ENCODE results near the gene CAB39.

The CAB39 gene

GRCh38 chr2:230815088-230815487, 102.4 kb downstream of the CAB39 start:
- no peaks in the 10 kb centered on the region for H3K9me3 ChIP-seq (ENCODE audit: severe bottlenecking)
- TF ChIP-seq, protein P1, sequence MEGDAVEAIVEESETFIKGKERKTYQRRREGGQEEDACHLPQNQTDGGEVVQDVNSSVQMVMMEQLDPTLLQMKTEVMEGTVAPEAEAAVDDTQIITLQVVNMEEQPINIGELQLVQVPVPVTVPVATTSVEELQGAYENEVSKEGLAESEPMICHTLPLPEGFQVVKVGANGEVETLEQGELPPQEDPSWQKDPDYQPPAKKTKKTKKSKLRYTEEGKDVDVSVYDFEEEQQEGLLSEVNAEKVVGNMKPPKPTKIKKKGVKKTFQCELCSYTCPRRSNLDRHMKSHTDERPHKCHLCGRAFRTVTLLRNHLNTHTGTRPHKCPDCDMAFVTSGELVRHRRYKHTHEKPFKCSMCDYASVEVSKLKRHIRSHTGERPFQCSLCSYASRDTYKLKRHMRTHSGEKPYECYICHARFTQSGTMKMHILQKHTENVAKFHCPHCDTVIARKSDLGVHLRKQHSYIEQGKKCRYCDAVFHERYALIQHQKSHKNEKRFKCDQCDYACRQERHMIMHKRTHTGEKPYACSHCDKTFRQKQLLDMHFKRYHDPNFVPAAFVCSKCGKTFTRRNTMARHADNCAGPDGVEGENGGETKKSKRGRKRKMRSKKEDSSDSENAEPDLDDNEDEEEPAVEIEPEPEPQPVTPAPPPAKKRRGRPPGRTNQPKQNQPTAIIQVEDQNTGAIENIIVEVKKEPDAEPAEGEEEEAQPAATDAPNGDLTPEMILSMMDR (IDR thresholded peaks at IDR 0.05; ENCODE audit: poor library complexity, severe bottlenecking): no peak
- H3K27me3 ChIP-seq (ENCODE audit: insufficient read depth, poor library complexity, severe bottlenecking): no peaks in the 10 kb centered on the region
- H3K4me3 ChIP-seq (ENCODE audit: severe bottlenecking): no peak overlapping the region
- no peaks in the 10 kb centered on the region for H3K4me1 ChIP-seq (ENCODE audit: insufficient read depth, poor library complexity, severe bottlenecking)
- DNase-seq (ENCODE audit: low spot score) (no peak), ATAC-seq (ENCODE audit: low read depth) (no peak)
- H3K27ac ChIP-seq (ENCODE audit: poor library complexity, severe bottlenecking): no peak overlapping the region
- H3K36me3 ChIP-seq (ENCODE audit: low read depth): peaks cover 97% of the 10 kb centered on the region

DNA sequence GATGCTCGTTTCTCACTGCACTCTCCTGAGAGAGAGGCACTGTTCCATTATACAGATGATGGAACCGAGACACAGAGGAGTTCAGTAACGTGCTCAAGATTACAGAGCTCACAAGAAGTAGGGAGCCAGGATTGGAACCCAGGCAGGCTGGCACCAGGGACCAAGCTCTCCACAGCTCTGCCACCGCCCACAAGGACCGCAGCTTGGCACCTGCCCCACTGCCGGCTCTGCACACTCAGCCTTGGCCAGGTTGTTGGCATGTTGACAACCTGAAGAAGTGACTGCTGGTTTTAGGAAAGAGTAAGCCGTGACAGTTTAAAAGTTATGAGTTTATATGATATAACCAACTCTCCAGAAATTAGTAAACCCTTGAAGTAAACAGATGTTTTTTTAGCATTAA, 104.1 kb downstream of the CAB39 start:
- H3K27me3 ChIP-seq (ENCODE audit: insufficient read depth, poor library complexity, severe bottlenecking): no peaks in the 10 kb centered on the region
- no peak for ATAC-seq (ENCODE audit: low read depth)
- DNase-seq (ENCODE audit: low spot score): no peak
- TF ChIP-seq, protein P1 (IDR thresholded peaks at IDR 0.05; ENCODE audit: poor library complexity, severe bottlenecking): no peak
- no peaks in the 10 kb centered on the region for H3K4me1 ChIP-seq (ENCODE audit: insufficient read depth, poor library complexity, severe bottlenecking)
- peaks cover 86% of the 10 kb centered on the region for H3K36me3 ChIP-seq (ENCODE audit: low read depth)
- H3K27ac ChIP-seq (ENCODE audit: poor library complexity, severe bottlenecking): no peak overlapping the region
- H3K9me3 ChIP-seq (ENCODE audit: severe bottlenecking): no peaks in the 10 kb centered on the region
- H3K4me3 ChIP-seq (ENCODE audit: severe bottlenecking): no peak overlapping the region

DNA sequence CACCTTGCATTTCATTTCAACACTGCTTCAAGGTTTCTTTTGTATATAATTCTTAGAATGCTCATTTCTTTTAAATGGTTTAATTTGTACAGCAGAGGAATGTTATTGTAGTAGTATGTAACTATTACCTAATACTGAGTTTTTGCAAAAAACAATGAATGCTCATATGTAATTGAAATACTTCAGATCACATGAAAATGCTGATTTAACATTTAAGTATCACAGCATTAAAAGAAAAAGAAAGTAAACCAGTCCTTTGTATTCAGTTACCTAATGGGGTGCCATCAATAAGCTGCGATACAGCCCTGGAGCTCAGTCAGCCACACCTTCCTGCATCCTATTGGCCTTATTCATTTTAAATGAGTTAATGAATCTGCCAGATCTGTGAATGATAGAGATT, 106.8 kb downstream of the CAB39 start:
- Histone ChIP-seq H3K4me1 (ENCODE audit: insufficient read depth, poor library complexity, severe bottlenecking) (no peaks in the 10 kb centered on the region), H3K36me3 (ENCODE audit: low read depth) (peaks cover 61% of the 10 kb centered on the region), H3K4me3 (ENCODE audit: severe bottlenecking) (no peak overlapping the region), H3K27ac (ENCODE audit: poor library complexity, severe bottlenecking) (no peak overlapping the region), H3K27me3 (ENCODE audit: insufficient read depth, poor library complexity, severe bottlenecking) (no peaks in the 10 kb centered on the region), H3K9me3 (ENCODE audit: severe bottlenecking) (no peaks in the 10 kb centered on the region)
- no peak for ATAC-seq (ENCODE audit: low read depth)
- no peak for DNase-seq (ENCODE audit: low spot score)
- TF ChIP-seq, protein P1 (IDR thresholded peaks at IDR 0.05; ENCODE audit: poor library complexity, severe bottlenecking): no peak

DNA sequence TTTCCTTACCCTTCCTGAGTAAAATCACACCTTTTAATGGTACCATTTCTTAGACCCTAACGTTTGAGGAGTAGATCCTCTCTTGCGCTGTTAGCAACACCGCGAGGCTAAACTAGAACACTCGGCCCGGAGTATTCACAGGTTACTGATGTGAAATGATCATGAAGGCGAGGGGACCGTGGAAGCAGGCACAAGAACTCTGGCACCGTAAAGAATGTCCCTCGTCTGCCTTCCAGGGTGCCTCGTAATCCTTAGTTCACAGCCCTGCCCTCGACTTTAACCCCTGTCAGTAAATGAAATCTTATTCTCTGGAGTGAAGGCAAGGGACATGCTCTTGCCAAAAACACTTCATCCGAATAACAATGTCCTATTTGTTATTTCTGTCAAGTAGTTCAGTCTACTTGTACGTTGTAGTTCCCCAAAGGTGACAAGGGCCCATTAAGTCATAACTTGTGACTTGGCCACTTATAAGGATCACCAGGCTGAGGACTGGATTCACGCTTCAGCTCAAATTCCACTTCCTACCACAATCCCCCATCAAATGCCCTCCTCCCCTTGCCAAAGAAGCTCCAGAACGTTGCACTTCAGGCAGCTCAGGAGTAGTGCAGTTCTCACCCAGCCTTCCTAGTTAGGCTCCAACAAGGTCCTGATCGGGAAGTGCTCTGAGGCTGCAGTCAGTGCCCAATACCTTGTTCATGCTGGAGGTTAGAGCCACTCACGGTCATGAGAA, 108.8 kb downstream of the CAB39 start:
- Histone ChIP-seq H3K36me3 (ENCODE audit: low read depth) (peaks cover 42% of the 10 kb centered on the region), H3K27me3 (ENCODE audit: insufficient read depth, poor library complexity, severe bottlenecking) (no peaks in the 10 kb centered on the region), H3K4me1 (ENCODE audit: insufficient read depth, poor library complexity, severe bottlenecking) (no peaks in the 10 kb centered on the region), H3K27ac (ENCODE audit: poor library complexity, severe bottlenecking) (no peak overlapping the region), H3K4me3 (ENCODE audit: severe bottlenecking) (no peak overlapping the region), H3K9me3 (ENCODE audit: severe bottlenecking) (no peaks in the 10 kb centered on the region)
- DNase-seq (ENCODE audit: low spot score) (no peak), ATAC-seq (ENCODE audit: low read depth) (peak; percentile 27; the same call in 1 of the 3 replicates)
- TF ChIP-seq, protein P1 (IDR thresholded peaks at IDR 0.05; ENCODE audit: poor library complexity, severe bottlenecking): no peak

DNA sequence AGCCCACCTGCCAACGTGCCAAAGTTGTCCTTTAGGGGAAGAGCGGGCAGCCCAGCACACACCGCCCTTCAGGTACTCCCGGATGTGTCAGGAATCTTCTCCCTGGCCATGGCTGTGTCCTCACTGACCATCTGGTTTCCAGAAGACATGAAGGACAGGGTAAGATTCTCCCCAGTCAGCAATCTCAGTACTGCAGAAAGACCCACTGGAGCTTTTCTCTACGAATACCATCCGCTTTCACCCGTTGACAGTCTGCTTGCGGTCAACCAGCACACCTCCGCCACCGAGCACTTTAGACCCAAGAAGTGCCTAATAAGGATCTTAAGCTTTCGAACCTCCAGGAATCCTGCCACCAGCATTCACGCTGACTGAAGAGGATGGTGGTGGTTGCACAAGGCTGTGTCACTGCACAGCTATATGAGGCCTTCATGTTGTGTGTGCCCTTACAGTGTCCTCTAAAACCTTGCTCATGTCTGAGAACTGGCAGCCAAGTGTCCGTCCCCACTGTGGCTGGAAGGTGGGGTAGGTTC, 109.4 kb downstream of the CAB39 start:
- Histone ChIP-seq H3K4me1 (ENCODE audit: insufficient read depth, poor library complexity, severe bottlenecking) (no peaks in the 10 kb centered on the region), H3K36me3 (ENCODE audit: low read depth) (peaks cover 36% of the 10 kb centered on the region), H3K27me3 (ENCODE audit: insufficient read depth, poor library complexity, severe bottlenecking) (no peaks in the 10 kb centered on the region), H3K9me3 (ENCODE audit: severe bottlenecking) (no peaks in the 10 kb centered on the region), H3K27ac (ENCODE audit: poor library complexity, severe bottlenecking) (no peak overlapping the region), H3K4me3 (ENCODE audit: severe bottlenecking) (no peak overlapping the region)
- ATAC-seq (ENCODE audit: low read depth) (no peak), DNase-seq (ENCODE audit: low spot score) (no peak)
- TF ChIP-seq, protein P1 (IDR thresholded peaks at IDR 0.05; ENCODE audit: poor library complexity, severe bottlenecking): no peak
